HEK293 (cell line): ENCODE data around the gene PALD1.
A peak's percentile ranks its signal among the peaks of the same experiment; 100 is the strongest.

Source experiments
- CTCF ChIA-PET: fragments of 350-600 bp; formaldehyde crosslinking; extraction: SDS; loops from one replicate; lab custom pipeline; 2021; ENCODE audit warnings: antibody characterized with exemption; lab: Yijun Ruan, JAX
- POLR2A ChIA-PET: fragments of 300-600 bp; formaldehyde crosslinking; extraction: SDS; loops from one replicate; lab custom pipeline; 2020; ENCODE audit warnings: antibody characterized with exemption, inconsistent platforms; lab: Yijun Ruan, JAX
- H3K27ac ChIP-seq: fragments of 200-500 bp; sonication (Bioruptor generic); 2 replicates; pipeline ENCODE4 v1.5.1; 2014; ENCODE audit warnings: low read depth, low read length, control low read depth, inconsistent platforms; ENCODE audit errors: extremely low read depth
- H3K36me3 ChIP-seq, 2 experiments: fragments of 200-500 bp in 1 of 2; sonication (Bioruptor generic) in 1 of 2; 1 replicate in 1 of 2; 2 replicates in 1 of 2; pipeline ENCODE4 v1.5.1; 2014 to 2017; ENCODE audit warnings: inconsistent platforms in 2 of 2, low read length in 2 of 2; ENCODE audit not compliant: control insufficient read depth in 2 of 2, insufficient read depth in 1 of 2
- H3K4me1 ChIP-seq: fragments of 200-500 bp; sonication (Bioruptor generic); 2 replicates; pipeline ENCODE4 v1.5.1; 2014; ENCODE audit warnings: mild to moderate bottlenecking, low read length, inconsistent platforms; ENCODE audit not compliant: control insufficient read depth, insufficient read depth
- H3K4me3 ChIP-seq: 2 replicates; pipeline ENCODE4 v1.5.1; 2011; ENCODE audit warnings: low read depth, mild to moderate bottlenecking, control low read depth, low read length, moderate library complexity
- H3K9me3 ChIP-seq: fragments of 200-500 bp; sonication (Bioruptor generic); 2 replicates; pipeline ENCODE4 v1.5.1; 2014; ENCODE audit warnings: low read depth, low read length, inconsistent platforms; ENCODE audit not compliant: control insufficient read depth, insufficient read depth
- EGR2 ChIP-seq: fragments of 450-650 bp; formaldehyde crosslinking; IDR thresholded peaks from 2 replicates; pipeline ENCODE4 v1.5.1; 2016; ENCODE audit warnings: low read depth, missing biosample characterization, missing genetic modification characterization
- GLI2 ChIP-seq: fragments of 450-650 bp; formaldehyde crosslinking; IDR thresholded peaks from 2 replicates; pipeline ENCODE4; 2017; ENCODE audit warnings: missing biosample characterization, missing genetic modification characterization, low read depth, borderline replicate concordance
- KLF7 ChIP-seq: fragments of 450-650 bp; formaldehyde crosslinking; IDR thresholded peaks from 2 replicates; pipeline ENCODE4 v1.5.1; 2016; ENCODE audit warnings: missing biosample characterization, missing genetic modification characterization, borderline replicate concordance
- PBX3 ChIP-seq: sonication (generic); formaldehyde crosslinking; IDR thresholded peaks from 2 replicates; pipeline ENCODE4 v1.8.1; 2022; ENCODE audit warnings: mild to moderate bottlenecking, moderate library complexity, missing genetic modification reagents
- SCRT2 ChIP-seq: fragments of 450-650 bp; formaldehyde crosslinking; IDR thresholded peaks from 2 replicates; pipeline ENCODE4 v1.5.1; 2016; ENCODE audit warnings: missing biosample characterization, missing genetic modification characterization
- ZFP37 ChIP-seq: fragments of 450-650 bp; formaldehyde crosslinking; IDR thresholded peaks from 2 replicates; pipeline ENCODE4 v1.5.1; 2016; ENCODE audit warnings: missing biosample characterization, missing genetic modification characterization
- ZNF211 ChIP-seq: fragments of 450-650 bp; formaldehyde crosslinking; IDR thresholded peaks from 2 replicates; pipeline ENCODE4 v1.5.1; 2016; ENCODE audit warnings: low read depth, missing biosample characterization, missing genetic modification characterization
- ZNF280C ChIP-seq: fragments of 450-650 bp; formaldehyde crosslinking; IDR thresholded peaks from 2 replicates; pipeline ENCODE4 v1.5.1; 2016; ENCODE audit warnings: missing biosample characterization, missing genetic modification characterization
- ZNF280D ChIP-seq: fragments of 450-650 bp; formaldehyde crosslinking; IDR thresholded peaks from 2 replicates; pipeline ENCODE4 v1.5.1; 2016; ENCODE audit warnings: missing biosample characterization, missing genetic modification characterization
- ZNF354C ChIP-seq: fragments of 450-650 bp; formaldehyde crosslinking; IDR thresholded peaks from 2 replicates; pipeline ENCODE4 v1.5.1; 2016; ENCODE audit warnings: missing biosample characterization, missing genetic modification characterization, low read depth, borderline replicate concordance
- ZNF501 ChIP-seq: fragments of 450-650 bp; formaldehyde crosslinking; IDR thresholded peaks from 2 replicates; pipeline ENCODE4 v1.5.1; 2016; ENCODE audit warnings: missing biosample characterization, missing genetic modification characterization
- ZNF561 ChIP-seq: fragments of 450-650 bp; IDR thresholded peaks from 2 replicates; pipeline ENCODE4 v1.5.1; 2018; ENCODE audit warnings: missing biosample characterization, missing genetic modification characterization, borderline replicate concordance
- ZNF596 ChIP-seq: fragments of 450-650 bp; IDR thresholded peaks from 2 replicates; pipeline ENCODE4 v1.5.0; 2018; ENCODE audit warnings: missing biosample characterization, mild to moderate bottlenecking, missing genetic modification characterization, moderate library complexity
- ZNF610 ChIP-seq: fragments of 450-650 bp; formaldehyde crosslinking; IDR thresholded peaks from 2 replicates; pipeline ENCODE4 v1.5.1; 2016; ENCODE audit warnings: missing biosample characterization, missing genetic modification characterization, borderline replicate concordance
- ZNF660 ChIP-seq: fragments of 450-650 bp; IDR thresholded peaks from 2 replicates; pipeline ENCODE4 v1.5.1; 2018; ENCODE audit warnings: missing biosample characterization, mild to moderate bottlenecking, missing genetic modification characterization
- ZXDB ChIP-seq: fragments of 450-650 bp; formaldehyde crosslinking; IDR thresholded peaks from 2 replicates; pipeline ENCODE4 v1.5.1; 2016; ENCODE audit warnings: missing biosample characterization, missing genetic modification characterization
- TF ChIP-seq, protein P1 (sequence below): fragments of 450-650 bp; formaldehyde crosslinking; IDR thresholded peaks from 2 replicates; pipeline ENCODE4 v1.5.1; 2016; ENCODE audit warnings: missing biosample characterization, missing genetic modification characterization, borderline replicate concordance
- TF ChIP-seq, protein P2 (sequence below): fragments of 450-650 bp; formaldehyde crosslinking; IDR thresholded peaks from 2 replicates; pipeline ENCODE4 v1.5.1; 2016; ENCODE audit warnings: missing biosample characterization, missing genetic modification characterization

The PALD1 gene

DNA sequence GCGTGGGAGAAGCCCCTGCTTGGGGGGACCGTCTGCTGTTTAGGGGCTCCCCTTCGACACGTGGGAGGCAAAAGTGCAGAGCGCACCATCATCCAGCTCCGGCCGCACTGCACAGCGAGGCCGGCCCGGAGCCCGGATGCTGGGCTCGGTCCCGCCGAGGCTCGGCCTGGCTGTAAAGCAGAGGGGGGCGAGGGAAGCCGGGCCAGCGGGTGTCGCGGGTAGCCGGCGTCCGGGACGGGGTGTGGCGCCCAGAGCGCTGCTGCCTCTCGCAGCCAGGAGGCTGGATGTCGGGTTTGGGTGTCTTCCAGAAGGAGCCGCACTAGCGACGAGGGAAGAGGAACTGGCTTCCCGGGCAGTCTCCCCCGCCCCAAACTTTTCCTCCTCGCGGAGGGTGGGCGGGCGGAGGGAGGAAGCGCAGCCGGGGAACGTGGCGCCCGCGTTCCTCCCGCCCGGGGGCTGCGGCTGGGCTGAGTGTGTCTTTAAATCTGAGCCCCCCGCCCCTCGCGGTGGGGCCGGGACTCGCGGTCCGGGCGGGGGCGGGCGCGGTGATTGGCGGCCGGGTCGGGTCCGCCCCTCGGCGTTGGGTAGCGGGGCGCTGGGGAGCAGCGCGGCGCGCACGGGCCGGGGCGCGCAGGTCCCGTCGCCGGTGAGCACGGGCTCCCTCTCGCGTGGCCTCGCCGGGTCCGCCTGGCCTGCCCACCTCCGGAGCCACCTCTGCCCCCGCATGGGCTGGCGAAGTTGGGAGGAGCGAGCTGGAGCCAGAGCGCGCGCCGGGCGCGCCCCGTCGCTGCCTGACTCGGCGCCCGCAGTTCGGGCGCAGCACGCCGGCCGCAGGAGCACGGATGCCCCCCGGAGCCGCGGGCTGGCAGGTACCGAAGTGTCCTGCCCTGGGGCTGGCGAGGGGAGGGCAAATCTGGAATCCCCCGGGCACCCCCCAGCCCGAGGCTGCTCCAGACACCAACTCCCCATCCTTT, at the start of gene PALD1:
Gene PALD1, plus strand, starts transcription at position 577 of the 974 bp plus-strand sequence. CDS start 47,185 bp downstream, outside the sequence.
- Histone ChIP-seq H3K36me3 (peaks cover 0 to 16% of the 10 kb centered on the region in 2 experiments; a peak in 1 of 3 replicates), H3K9me3 (no peaks in the 10 kb centered on the region), H3K4me3 (peak within 1 kb of the TSS; percentile 43), H3K4me1 (peaks cover 6% of the 10 kb centered on the region), H3K27ac (peak within 1 kb of the TSS; percentile 66; the same call in 1 of the 2 replicates)
- POLR2A ChIA-PET, result interaction anchor here (1.2 to 1.6 kb wide), 3 partner anchors 19 to 332 kb away, joined by 3 to 5 read pairs (median 5); partner anchors contain the start of genes EIF4EBP2 and TYSND1
- CTCF ChIA-PET, result interaction anchor here (1.0 to 4.8 kb wide), 2 partner anchors 12 to 17 kb away, joined by 3 to 20 read pairs; no protein-coding TSS in a partner anchor
- peak; percentile 81 for TF ChIP-seq ZNF501 (tag by site-specific recombination)
- no peak for TF ChIP-seq ZNF610 (tag by site-specific recombination)
- TF ChIP-seq ZNF211 (tag by site-specific recombination), result no peak
- TF ChIP-seq KLF7, result peak; percentile 22; the same call in 1 of the 2 replicates
- no peak for TF ChIP-seq ZNF280D (tag by site-specific recombination)
- peak; percentile 56; the same call in 1 of the 2 replicates for TF ChIP-seq EGR2 (tag by site-specific recombination)
- 0 out of 2 replicates have a peak, but pooled peaks have one; percentile 47 for TF ChIP-seq ZFP37
- TF ChIP-seq ZNF596 (tag by site-specific recombination), result peak; percentile 31; the same call in 1 of the 2 replicates
- no peak for TF ChIP-seq SCRT2 (tag by site-specific recombination)
- TF ChIP-seq, protein P1, sequence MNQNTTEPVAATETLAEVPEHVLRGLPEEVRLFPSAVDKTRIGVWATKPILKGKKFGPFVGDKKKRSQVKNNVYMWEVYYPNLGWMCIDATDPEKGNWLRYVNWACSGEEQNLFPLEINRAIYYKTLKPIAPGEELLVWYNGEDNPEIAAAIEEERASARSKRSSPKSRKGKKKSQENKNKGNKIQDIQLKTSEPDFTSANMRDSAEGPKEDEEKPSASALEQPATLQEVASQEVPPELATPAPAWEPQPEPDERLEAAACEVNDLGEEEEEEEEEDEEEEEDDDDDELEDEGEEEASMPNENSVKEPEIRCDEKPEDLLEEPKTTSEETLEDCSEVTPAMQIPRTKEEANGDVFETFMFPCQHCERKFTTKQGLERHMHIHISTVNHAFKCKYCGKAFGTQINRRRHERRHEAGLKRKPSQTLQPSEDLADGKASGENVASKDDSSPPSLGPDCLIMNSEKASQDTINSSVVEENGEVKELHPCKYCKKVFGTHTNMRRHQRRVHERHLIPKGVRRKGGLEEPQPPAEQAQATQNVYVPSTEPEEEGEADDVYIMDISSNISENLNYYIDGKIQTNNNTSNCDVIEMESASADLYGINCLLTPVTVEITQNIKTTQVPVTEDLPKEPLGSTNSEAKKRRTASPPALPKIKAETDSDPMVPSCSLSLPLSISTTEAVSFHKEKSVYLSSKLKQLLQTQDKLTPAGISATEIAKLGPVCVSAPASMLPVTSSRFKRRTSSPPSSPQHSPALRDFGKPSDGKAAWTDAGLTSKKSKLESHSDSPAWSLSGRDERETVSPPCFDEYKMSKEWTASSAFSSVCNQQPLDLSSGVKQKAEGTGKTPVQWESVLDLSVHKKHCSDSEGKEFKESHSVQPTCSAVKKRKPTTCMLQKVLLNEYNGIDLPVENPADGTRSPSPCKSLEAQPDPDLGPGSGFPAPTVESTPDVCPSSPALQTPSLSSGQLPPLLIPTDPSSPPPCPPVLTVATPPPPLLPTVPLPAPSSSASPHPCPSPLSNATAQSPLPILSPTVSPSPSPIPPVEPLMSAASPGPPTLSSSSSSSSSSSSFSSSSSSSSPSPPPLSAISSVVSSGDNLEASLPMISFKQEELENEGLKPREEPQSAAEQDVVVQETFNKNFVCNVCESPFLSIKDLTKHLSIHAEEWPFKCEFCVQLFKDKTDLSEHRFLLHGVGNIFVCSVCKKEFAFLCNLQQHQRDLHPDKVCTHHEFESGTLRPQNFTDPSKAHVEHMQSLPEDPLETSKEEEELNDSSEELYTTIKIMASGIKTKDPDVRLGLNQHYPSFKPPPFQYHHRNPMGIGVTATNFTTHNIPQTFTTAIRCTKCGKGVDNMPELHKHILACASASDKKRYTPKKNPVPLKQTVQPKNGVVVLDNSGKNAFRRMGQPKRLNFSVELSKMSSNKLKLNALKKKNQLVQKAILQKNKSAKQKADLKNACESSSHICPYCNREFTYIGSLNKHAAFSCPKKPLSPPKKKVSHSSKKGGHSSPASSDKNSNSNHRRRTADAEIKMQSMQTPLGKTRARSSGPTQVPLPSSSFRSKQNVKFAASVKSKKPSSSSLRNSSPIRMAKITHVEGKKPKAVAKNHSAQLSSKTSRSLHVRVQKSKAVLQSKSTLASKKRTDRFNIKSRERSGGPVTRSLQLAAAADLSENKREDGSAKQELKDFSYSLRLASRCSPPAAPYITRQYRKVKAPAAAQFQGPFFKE (tag by site-specific recombination), result no peak
- no peak for TF ChIP-seq ZNF660 (tag by site-specific recombination)
- no peak for TF ChIP-seq ZNF280C (tag by site-specific recombination)
- no peak for TF ChIP-seq GLI2 (tag by site-specific recombination)
- TF ChIP-seq ZXDB, result no peak
- TF ChIP-seq, protein P2, sequence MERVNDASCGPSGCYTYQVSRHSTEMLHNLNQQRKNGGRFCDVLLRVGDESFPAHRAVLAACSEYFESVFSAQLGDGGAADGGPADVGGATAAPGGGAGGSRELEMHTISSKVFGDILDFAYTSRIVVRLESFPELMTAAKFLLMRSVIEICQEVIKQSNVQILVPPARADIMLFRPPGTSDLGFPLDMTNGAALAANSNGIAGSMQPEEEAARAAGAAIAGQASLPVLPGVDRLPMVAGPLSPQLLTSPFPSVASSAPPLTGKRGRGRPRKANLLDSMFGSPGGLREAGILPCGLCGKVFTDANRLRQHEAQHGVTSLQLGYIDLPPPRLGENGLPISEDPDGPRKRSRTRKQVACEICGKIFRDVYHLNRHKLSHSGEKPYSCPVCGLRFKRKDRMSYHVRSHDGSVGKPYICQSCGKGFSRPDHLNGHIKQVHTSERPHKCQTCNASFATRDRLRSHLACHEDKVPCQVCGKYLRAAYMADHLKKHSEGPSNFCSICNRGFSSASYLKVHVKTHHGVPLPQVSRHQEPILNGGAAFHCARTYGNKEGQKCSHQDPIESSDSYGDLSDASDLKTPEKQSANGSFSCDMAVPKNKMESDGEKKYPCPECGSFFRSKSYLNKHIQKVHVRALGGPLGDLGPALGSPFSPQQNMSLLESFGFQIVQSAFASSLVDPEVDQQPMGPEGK (tag by site-specific recombination), result peak; percentile 28; the same call in 1 of the 2 replicates
- peak; percentile 9; the same call in 1 of the 2 replicates for TF ChIP-seq PBX3
- peak; percentile 29; the same call in 1 of the 2 replicates for TF ChIP-seq ZNF561 (tag by site-specific recombination)
- TF ChIP-seq ZNF354C (tag by site-specific recombination), result no peak
